GM19452 (cell line): ENCODE measurements around the gene PLEKHM1.
A peak's percentile ranks its signal among the peaks of the same experiment; 100 is the strongest.
"Not testable (repeated sequence)": the region's sequence is repeated elsewhere in the genome, so short reads cannot be mapped to it uniquely, and the experiment has no call there.

Source experiments
- ATAC-seq: cut with Tn5 transposase; IDR thresholded peaks from one replicate; pipeline ENCODE4 v1.9.1; 2021; ENCODE audit not compliant: unreplicated experiment

Gene PLEKHM1

DNA sequence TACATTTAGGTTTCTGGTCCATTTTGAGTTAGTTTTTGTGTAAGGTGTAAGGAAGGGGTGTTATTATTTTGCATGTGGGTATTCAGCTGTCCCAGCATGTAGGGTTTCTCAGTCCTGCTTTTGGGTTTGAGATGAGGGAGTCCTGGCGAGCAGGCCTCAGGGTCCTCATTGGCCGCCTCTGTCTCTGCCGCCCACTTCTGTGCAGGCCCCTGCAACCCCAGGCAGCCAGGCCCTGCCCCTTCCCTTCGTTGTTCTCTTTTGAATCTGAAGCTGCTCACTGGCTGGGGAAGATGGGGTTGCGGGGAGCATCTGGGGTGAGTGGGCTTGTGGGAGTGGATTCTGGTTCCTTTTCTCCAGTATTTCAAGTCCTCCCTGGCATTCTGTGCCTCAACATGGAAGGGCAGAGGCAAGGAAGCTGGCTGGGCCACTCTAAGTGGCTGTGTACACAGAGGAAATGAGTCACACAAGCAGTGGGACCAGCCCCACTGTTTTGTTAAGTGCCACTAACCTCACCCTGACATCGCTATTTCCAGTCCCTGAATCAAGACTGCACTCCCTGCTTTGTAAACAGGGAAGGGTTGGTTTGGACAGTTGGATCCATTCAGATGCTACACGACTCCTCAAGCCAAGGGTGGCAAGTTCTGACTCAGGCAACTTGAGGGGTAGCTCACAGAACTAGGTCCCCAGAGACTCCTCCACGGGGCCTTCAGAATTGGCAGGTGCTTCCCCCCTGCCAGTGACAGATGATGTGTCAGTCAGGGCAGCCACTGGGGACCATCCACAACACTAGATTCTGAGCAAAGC is 28.8 kb downstream of the PLEKHM1 start:
- ATAC-seq = peak; percentile 90

DNA sequence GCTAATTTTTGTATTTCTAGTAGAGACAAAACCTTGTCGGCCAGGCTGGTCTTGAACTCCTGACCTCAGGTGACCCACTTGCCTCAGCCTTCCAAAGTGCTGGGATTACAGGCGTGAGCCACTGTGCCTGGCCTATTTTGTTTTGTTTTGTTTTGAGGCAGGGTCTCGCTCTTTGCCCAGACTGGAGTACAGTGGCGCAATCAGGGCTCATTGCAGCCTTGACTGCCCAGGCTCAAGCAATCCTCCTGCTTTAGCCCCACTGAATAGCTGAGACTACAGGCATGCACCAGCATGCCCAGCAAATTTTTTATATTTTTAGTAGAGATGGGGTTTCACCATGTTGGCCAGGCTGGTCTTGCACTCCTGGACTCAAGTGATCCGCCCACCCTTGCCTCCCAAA is 30.1 kb downstream of the PLEKHM1 start:
- ATAC-seq = not testable (repeated sequence)

DNA sequence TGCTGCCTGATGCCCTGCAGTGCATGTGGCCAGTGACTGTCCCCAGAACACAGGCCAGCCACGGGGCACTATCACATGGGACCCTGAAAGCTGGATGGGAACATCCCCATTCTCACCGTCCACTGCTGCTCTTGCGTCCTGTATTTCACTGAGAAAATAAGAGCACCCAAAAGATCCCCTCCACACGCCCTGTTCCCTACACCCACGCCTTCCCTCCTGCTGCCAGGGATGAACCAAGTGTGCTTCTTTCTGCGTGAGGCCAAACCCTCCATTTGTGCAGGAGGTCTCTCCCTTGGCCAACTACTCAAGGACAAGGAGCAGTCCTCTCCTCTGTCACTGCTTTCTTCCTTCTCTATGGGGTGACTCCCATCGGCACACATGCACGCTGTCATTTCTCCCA is 36.2 kb downstream of the PLEKHM1 start:
- ATAC-seq = not testable (repeated sequence)

DNA sequence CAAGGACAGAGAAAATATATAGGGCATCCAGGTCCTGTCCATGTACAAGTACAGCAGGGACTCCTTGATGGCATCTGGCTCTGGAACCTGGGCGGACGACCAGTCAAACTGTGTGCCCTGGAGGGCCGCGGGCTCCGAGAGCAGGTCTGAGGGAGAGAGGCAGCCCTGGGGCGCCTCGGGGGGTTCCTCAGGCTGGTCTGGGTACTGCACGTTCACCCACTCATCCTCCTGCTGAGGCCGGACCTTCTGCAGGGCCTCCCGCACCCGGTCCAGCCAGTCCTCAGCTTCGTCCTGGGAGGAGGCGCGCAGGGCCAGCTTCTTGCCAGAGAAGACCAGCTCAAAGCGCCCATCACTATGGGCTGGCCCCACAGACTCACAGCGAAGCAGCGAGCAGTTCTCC is 36.8 kb downstream of the PLEKHM1 start:
- not testable (repeated sequence) for ATAC-seq

DNA sequence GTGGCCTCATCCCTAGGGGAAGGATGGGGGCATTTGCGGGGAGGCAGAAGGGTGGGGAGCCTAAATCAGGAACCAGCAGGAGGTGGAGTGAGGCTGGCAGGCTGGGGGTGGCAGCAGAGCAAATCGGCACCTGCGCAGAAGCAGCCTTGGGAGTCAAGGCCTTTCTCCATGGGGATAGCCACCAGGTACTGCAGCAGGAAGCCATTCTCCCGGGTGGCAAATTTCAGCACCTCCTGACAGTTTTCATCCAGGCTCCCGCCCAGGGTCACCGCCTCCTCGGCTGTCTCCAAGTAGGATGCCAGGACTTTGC is 37.3 kb downstream of the PLEKHM1 start:
- ATAC-seq = not testable (repeated sequence)

DNA sequence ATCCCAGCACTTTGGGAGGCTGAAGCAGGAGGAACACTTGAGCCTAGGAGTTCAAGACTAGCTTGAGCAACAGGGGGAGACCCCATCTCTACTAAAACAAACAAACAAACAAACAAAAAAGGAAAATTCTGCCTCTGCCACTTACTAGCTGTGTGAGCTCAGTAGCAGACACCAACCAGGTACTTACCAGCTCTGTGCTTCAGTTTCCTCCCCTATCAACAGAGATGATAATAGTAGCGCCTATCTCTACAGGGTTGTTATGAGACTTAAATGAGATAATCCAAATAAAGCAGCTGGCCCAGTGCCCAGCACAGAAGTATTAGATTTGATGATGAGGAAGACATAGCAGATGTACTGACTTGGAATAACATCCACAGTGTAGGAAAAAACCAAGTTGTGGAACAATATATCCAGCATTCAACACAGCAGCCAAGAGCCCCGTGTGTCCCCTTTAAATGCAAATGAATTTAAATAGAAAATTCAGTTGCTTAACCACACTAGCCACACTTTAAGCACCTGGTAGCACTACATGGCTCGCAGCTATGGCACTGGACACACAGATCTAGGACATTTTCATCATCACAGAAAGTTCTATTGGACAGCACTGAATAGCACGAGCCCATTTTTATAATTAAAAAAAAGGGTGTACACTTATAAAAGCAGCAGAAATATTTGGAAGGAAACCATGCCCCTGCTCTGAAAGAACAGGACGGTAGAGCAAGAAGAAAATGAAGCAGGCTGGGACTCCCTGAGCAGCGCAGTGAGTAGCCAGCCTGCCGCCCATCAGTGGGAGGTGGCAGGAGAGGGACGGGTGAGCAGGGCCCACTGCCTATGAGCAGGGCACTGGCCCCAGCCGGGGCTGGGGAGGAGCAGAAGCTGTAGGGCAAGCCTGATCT is 37.9 kb downstream of the PLEKHM1 start:
- not testable (repeated sequence) for ATAC-seq

DNA sequence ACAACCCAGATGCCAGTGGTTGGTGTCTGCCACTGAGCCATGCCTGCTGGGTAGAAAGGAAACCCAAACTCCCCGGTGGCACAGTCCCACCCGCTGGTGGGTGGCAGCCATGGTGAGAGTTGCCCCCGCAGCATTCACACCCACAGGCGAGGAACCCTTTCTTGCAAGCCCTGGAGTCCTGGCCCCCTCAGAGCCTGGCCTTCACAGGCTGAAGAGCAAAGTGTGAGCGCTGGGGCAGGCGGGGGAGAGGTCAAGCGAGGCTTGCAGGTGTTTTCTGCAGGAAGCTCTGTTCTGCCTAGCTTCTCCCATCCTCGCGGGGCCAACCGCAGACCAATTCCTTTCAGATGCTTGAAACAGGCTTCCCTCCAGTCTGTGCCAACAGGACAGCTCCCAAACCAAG is 38.9 kb downstream of the PLEKHM1 start:
- ATAC-seq = not testable (repeated sequence)

DNA sequence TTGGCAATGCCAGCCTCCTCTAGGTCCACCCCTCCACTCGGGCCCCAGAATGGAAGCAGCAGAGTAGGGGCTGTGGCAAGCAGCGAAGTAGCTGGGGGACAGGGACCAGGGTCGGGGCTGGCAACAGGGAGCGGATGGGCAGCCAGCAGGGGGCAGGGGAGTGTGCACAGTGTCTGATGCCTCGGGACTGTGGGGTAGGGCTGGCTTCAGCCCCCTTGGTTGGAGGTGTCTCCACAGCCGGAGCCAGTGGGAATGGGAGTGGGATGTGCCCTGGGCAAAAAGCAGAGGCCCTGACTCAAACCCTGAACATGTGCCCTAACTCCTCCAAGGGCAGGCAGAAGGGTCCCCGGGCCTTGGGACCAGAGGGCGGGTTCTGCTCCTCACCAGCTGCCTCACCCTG is 39.4 kb downstream of the PLEKHM1 start:
- no peak for ATAC-seq

DNA sequence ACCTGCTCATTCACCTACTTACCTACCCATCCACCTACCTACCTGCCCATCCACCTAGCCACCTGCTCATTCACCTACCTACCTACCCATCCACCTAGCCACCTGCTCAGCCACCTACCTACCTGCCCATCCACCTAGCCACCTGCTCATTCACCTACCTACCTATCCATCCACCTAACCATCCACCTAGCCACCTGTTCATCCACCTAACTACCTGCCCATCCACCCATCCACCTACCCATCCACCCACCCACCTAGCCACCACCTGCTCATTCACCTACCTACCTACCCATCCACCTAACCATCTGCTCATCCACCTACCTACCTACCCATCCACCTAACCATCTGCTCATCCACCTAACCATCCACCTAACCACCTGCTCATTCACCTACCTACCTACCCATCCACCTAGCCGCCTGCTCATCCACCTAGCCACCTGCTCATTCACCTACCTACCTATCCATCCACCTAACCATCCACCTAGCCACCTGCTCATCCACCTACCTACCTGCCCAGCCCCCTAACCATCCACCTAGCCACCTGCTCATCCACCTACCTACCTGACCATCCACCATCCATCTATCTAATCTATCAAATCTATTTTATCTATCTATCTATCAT is 40.7 kb downstream of the PLEKHM1 start:
- not testable (repeated sequence) for ATAC-seq

DNA sequence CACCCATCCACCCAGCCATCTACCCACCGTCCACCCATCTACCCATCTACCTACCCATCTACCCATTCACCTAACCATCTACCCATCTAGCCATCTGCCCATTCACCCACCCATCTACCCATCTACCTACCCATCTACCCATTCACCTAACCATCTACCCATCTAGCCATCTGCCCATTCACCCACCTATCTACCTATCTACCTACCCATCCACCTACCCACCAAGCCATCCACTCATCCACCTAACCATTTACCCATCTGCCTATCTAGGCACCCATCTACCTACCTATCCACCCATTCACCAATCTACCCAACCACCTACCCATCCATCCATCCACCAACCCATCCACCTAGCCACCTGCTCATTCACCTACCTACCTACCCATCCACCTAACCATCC is 41.3 kb downstream of the PLEKHM1 start:
- not testable (repeated sequence) for ATAC-seq

DNA sequence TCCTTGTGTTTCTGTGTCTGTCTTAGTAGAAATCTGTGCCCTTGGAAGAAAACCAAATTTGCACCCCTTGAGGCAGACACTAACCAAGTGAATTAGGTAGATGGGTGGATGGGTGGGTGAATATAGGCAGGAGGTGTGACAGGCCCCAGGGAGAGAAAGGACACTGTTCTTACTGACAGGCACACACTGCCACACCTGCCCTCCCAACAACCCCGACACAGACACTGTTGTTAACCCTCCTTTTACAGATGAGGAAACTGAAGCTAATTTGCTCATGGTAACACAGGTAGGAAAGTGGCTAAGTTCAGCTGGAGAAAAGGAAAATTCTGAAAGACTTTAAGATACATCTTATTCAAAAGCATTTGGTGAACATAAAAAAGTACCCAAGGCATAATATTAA is 42.0 kb downstream of the PLEKHM1 start:
- ATAC-seq = not testable (repeated sequence)

DNA sequence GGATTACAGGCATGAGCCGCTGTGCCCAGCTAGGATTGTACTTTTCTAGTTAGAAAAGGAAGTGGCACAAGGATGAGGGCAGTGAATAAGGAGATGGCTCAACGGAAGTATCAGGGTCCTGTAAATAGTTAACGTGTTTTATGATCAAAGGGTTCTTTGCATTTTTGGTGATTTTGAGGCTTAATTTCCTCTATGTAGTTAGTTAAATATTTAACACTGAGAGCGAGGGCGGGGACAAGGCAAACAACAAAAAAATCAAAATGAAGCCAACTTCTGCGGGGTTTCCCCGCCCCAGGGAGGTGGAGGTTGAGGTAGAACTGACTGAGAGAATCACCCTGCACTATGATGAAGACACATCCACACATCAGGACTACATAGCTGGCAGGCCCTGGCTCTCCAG is 42.5 kb downstream of the PLEKHM1 start:
- not testable (repeated sequence) for ATAC-seq

DNA sequence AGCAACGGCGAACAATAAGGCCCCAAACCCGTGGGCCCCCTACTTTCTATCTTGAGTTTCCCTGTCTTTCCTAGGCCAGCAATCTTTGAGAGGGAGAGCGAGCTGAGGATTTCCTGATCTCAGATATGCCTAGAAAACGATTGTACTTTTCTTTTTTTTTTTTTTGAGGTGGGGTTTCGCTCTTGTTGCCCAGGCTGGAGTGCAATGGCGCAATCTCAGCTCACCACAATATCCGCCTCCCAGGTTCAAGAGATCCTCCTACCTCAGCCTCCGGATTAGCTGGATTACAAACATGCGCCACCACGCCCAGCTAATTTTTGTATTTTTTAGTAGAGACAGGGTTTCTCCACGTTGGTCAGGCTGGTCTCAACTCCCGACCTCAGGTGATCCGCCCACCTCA is 42.9 kb downstream of the PLEKHM1 start:
- ATAC-seq = not testable (repeated sequence)

DNA sequence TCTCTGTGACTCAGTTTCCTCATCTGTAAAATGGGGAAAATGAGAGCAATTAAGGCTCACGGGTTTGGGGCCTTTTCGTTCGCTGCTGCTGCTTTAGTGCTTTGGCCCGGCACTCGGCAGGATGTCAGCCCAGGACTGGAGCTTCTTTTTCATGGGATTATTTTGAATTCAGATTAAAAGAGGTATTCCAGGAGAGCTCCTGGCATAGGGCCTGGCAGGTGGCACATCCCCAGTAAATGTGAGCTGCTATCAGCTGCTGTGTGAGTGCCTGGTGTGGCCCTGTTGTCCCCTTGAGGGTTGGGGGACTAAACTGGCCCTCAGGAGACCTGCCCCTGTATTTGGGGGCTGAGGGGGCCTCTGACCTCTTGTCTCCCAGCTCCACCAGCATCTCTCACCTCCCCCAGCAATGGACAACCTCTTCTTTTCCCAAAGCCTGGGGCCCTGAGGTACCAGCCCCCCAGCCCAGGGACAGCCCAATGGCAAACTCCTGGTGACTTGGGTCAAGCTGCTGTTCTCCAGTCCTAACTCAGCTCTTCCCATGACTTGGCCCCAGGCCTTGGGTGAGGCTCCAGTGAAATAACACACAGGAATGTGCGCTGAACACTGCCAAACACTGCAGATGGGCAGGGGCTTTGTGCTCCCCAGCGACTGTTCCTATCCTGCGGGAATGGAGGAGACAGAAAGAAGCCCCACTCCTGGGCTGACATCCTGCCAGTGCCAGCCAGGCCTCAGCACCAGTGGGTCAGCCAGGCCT is 43.5 kb downstream of the PLEKHM1 start:
- not testable (repeated sequence) for ATAC-seq

DNA sequence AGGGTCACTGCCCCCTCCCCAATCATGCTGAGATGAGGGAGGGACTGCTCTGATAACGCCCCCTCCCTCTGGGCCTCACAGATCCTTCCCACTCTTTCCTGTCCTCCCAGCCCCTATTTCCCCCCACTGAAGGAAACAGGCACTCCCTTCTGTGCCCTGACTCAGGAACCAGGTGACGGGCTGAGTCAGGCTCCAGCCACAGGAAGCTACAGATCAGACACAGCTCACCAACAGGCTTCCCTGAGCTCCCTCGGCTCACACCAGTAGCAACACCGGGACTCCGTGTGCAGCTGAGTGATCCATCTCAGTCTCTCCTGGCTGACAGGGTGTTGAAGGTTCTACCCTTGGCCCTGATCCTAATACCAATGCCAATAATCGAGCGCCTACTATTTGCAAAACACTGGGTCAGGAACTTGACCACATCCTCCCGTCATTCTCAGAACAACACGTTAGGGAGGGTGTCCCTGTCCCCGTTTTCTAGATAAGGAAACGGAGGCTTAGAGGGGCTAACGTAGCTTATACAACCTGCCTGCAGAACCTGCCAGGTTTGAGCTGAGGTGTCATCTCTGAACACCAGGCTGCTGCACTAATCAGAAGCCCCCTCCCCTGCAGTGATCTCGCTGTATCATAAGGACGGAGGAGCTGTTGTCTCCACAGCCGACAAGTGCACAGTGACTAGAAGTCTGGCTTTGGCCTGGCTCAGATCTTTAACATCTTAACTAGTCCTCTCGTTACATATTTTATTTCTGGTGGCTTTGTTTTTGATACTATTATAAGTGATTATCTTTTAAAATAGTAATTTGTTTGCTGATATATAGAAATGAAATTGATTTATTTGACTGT is 44.4 kb downstream of the PLEKHM1 start:
- not testable (repeated sequence) for ATAC-seq

DNA sequence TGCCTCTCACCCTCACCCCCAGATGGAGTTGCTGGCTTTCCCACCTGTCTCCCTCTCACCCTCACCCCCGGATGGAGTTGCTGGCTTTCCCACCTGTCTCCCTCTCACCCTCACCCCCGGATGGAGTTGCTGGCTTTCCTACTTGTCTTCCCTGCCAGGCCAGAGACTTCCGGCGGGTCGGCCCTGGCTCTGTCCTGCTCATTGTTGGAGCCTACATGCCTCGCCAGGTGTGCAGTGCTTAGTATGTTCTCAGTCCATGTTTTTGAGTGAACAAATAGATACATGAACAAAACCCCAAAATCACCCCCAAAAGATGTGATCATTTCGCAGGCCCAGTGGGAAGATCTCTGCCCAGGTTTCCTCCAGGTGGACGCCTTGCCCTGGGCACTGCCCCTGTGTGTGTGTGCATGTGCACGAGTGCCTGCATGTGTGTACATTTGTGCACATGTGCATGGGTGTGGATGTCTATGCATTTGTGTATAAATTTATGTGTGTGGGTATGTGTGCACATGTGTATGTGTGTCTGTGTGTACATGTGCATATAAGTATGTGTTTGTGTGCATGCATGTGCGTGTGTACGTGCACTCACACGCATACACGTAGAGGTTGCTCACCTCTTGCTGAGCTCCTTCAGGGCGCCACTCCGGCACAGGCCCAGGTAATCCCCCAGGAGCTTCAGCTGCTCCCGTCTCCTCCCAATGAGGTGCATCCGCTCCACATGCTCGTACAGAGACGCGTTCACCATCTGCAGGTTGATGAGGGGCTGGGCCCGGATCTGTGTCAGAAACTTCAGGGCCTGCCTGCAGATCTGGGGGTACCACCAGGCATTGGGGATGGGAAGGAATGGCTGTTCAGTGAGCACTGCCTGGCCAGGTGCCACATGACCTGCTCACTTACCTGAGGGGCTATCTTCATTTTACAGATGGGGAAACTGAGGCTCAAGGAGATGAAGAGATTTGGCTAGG is 45.4 kb downstream of the PLEKHM1 start:
- not testable (repeated sequence) for ATAC-seq

DNA sequence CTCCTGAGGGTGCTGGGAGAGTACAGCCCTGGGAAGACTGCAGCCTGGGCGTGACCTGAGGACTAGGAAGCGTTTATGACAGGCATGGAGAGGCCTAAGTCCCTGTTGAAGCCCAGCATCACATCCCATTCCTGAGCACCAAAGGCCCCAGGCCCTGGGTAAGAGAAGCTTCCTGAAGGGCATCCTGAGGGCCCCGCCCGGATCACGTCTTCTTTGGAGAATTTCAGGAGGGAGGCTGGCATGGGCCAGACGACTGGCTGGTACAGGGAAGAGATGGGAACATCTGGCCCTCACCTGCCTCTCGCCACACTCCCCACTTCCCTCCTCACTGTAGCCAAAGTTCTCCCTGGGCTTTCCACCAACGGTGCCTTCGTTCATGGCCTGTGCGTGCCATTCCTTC is 46.2 kb downstream of the PLEKHM1 start:
- ATAC-seq = not testable (repeated sequence)

DNA sequence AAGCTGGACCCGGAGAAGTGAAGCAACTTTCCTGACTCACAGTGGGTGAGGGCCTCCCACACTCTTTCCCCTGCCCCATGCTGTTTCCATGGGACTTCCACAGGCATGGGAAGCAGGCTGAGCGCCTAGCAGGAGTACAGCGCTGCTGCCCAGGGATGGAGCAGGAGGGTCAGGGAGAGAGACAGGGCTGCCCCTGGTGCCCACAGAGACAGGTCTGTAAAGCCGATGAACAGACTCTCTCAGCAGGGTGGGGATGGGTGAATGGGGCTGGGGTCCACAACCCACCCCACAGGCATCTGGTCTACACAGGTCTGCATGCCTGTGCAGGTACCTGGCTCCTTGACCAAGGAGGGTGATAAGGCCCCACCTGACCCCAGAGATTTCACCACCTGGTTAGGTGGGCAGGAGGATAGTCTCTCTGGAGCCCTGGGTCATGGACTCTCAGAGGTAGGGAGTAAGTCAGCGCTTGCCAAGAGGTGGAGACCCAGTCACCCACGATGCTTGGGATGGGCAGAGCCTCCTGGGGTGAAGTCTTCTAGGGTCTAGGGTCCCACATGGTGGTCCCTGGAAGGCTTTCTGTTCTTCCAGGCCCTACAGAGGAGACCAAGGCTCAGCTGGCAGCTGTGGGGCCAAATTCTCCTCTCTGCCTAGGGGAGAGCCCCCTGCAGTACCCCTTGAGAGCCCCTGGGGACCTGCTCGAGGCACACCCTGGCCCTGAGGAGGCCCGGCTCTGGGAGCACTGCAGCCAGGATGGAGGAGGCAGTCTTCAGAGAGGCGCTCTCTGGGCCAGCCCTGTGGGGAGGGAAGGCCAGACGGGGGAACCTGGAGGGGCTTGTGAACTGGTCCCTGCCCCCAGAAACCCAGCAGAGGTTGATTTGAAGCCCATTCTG is 46.9 kb downstream of the PLEKHM1 start:
- not testable (repeated sequence) for ATAC-seq
